T-helper 1 cell treated with Interleukin-12 subunit alpha and Interleukin-12 subunit beta and Interleukin-4 antibody, amounts not matched to agents 30 μg/mL and 1 μg/mL, for 36 hours (primary cell): Measurements from ENCODE around the gene C12orf42.

Experiments used
- H3K27ac Mint-ChIP-seq: one replicate; pipeline ENCODE4 v1.8.0; 2021; ENCODE audit warnings: mild to moderate bottlenecking, mixed read lengths
- H3K27me3 Mint-ChIP-seq: one replicate; pipeline ENCODE4 v1.8.0; 2021; ENCODE audit warnings: low read depth, mixed read lengths
- H3K36me3 Mint-ChIP-seq: one replicate; pipeline ENCODE4 v1.8.0; 2021; ENCODE audit warnings: low read depth, mixed read lengths
- H3K4me1 Mint-ChIP-seq: one replicate; pipeline ENCODE4 v1.8.0; 2021; ENCODE audit warnings: low read depth, mixed read lengths
- H3K4me3 Mint-ChIP-seq: one replicate; pipeline ENCODE4 v1.8.0; 2021; ENCODE audit warnings: mild to moderate bottlenecking, moderate library complexity, mixed read lengths
- H3K9me3 Mint-ChIP-seq: one replicate; pipeline ENCODE4 v1.8.0; 2021; ENCODE audit warnings: mixed read lengths

Gene C12orf42

DNA sequence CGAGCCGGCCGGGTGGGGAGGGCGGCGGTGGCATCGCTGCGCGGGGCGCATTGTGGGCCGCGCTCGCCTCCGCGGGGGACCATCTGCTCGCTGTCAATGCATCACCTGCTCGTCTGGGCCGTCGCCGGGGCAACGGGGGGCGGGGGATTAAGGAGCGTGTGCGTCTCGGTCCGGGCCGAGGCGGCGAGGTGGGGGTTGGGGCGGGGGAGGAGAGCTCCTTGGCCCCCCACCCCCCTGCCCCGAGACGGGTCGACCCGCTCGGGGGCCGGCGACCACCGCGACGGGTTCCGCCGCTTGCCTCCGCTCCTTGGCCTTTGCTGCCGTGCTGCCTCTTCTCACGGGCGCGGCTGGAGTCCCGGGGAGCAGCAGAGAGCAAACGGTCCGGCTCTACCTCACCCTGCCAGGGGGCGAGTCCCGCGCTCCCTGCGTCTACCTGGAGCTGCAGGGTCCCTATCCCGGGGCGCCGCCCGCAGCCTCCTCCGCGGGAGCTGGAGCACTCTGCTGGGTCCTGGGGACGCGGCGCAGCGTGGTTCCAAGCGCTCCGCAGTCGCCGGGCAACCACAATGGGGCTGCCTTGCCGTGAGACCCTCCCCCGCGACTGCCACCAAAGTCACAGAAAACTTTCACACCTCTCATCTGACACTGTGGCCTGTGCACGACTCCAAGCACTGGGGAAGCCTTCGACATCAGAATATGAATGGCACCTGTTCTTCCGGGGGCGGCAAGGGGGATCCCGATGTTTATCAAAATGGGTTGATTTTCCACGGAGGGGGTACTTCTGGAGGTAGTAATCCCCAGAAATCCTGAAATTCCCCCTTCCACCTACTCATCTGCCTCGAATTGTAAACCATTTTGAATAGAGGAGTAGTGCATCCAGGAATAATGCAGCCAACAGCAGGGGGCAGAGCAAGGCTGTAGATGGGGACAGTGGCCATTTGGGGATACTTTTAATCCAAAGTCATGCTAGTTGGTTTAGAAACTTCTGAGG, at the start of gene C12orf42:
TSS of gene C12orf42 (minus strand) at position 500 of the 988 bp plus-strand sequence. CDS start 17,542 bp downstream, outside the sequence.
- Mint-ChIP-seq H3K36me3 (peaks cover 4% of the 10 kb centered on the region), H3K27ac (peak within 1 kb of the TSS; percentile 33), H3K9me3 (peaks cover 7% of the 10 kb centered on the region)

GRCh38 chr12:103542078-103542477, 46.3 kb upstream of the C12orf42 start:
- Mint-ChIP-seq H3K36me3 (no peaks in the 10 kb centered on the region), H3K27ac (no peak overlapping the region), H3K27me3 (peaks cover 4% of the 10 kb centered on the region)

More for the DNA sequence above, at the start of gene C12orf42:
- peak within 1 kb of the TSS; percentile 81 for H3K4me3 Mint-ChIP-seq
- peaks cover 11% of the 10 kb centered on the region for H3K4me1 Mint-ChIP-seq
- H3K27me3 Mint-ChIP-seq: peaks cover 49% of the 10 kb centered on the region

DNA sequence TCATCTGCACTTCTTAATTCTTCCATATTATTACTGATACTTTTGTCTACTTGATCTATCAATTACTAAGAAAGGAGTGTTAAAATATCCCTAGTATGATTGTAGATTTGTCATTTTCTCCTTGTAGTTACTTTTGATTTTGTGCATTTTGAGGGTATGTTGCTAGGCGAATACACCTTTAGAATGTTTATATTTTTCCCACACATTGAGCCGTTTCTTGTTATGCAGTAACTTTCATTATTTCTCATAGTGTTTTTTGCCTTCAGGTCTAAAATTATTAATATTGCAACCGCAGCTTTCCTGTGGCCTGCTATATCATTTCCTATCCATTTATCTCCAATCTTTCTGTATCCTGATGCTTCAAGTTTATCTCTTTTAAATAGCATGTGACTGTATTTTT, 44.6 kb upstream of the C12orf42 start:
- H3K27me3 Mint-ChIP-seq: no peaks in the 10 kb centered on the region
- H3K9me3 Mint-ChIP-seq: no peaks in the 10 kb centered on the region
- no peak overlapping the region for H3K4me3 Mint-ChIP-seq
- peaks cover 1% of the 10 kb centered on the region for H3K4me1 Mint-ChIP-seq
- H3K27ac Mint-ChIP-seq: no peak overlapping the region
- no peaks in the 10 kb centered on the region for H3K36me3 Mint-ChIP-seq

More at GRCh38 chr12:103542078-103542477, 46.3 kb upstream of the C12orf42 start:
- Mint-ChIP-seq H3K9me3 (no peaks in the 10 kb centered on the region), H3K4me3 (no peak overlapping the region), H3K4me1 (peaks cover 1% of the 10 kb centered on the region)

GRCh38 chr12:103538397-103538796, 42.6 kb upstream of the C12orf42 start:
- no peaks in the 10 kb centered on the region for H3K36me3 Mint-ChIP-seq
- no peaks in the 10 kb centered on the region for H3K27me3 Mint-ChIP-seq
- H3K4me3 Mint-ChIP-seq: no peak overlapping the region
- no peaks in the 10 kb centered on the region for H3K9me3 Mint-ChIP-seq
- peaks cover 1% of the 10 kb centered on the region for H3K4me1 Mint-ChIP-seq
- H3K27ac Mint-ChIP-seq: no peak overlapping the region

DNA sequence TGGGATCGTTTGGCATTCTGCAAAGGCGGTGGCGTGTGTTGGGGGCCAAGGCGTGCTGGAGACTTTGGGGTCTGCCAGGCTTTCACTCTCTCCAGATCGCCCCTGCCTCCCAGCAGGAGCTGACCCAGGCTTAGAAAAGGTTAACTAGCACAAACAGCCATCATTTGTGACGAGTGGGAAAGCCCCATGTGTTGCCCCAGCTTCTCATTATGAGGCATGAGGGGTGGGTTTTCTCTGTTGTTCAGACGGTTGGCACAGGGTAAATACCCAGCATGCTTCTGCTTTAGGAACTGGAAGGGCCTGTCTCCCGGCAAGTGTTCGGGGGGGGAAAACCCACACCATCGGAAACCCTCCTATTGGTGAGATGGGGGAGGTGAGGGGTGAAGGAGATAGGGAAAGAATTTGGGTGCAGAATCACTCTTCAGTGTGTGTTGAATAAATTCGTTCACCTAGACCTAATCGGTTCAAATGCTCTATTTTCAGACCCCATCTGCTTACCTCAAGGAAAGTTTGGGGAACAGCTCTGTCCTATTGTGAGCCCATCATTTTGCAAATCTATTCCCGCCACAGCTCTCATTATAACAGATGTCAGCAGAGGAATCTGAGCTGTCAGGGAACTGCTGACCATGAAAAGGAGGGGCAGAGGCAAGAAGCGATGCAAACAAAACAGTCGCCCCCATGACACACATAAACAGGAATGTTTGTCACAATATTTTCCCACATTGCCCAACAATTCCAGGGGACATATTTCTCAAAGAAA, 34.7 kb upstream of the C12orf42 start:
- Mint-ChIP-seq H3K27ac (no peak overlapping the region), H3K36me3 (no peaks in the 10 kb centered on the region), H3K27me3 (peaks cover 5% of the 10 kb centered on the region), H3K4me1 (peaks cover 2% of the 10 kb centered on the region), H3K4me3 (no peak overlapping the region), H3K9me3 (no peaks in the 10 kb centered on the region)

GRCh38 chr12:103529306-103529705, 33.5 kb upstream of the C12orf42 start:
- H3K36me3 Mint-ChIP-seq: no peaks in the 10 kb centered on the region

DNA sequence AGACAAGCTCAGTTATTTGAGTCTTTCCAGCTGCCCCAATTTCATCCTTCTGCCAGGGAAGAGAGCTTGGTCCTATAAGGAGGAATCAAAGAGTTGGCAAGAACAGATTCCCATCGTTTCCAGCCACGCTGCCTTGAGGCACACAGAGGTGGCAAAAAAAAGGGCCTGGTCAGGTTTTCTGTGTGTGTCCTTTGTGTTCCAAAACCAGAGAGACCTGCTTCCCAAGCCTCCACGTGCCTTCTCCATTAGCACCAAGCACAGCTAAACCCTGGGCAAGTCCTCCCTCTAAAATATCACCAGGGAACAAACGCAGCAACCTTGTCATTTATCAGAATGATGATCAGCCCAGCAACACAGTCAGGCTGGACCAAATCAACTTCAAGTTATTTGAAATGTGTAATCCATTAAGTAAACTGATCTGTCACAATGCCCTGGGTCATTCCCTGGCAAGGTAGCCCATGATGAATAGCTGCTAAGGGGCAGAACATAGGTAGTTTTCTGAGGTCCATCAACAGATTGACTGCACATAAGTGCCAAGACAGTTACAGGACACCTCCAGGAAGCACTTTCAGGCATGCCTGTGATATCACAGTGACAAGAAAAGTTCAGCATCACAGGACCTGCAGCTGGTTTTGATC, 28.6 kb upstream of the C12orf42 start:
- H3K27me3 Mint-ChIP-seq: no peaks in the 10 kb centered on the region
- peaks cover 2% of the 10 kb centered on the region for H3K4me1 Mint-ChIP-seq
- no peaks in the 10 kb centered on the region for H3K36me3 Mint-ChIP-seq
- no peak overlapping the region for H3K4me3 Mint-ChIP-seq
- no peak overlapping the region for H3K27ac Mint-ChIP-seq
- H3K9me3 Mint-ChIP-seq: no peaks in the 10 kb centered on the region

More at GRCh38 chr12:103529306-103529705, 33.5 kb upstream of the C12orf42 start:
- no peak overlapping the region for H3K27ac Mint-ChIP-seq
- H3K27me3 Mint-ChIP-seq: peaks cover 5% of the 10 kb centered on the region
- no peaks in the 10 kb centered on the region for H3K9me3 Mint-ChIP-seq
- no peak overlapping the region for H3K4me3 Mint-ChIP-seq
- H3K4me1 Mint-ChIP-seq: peaks cover 2% of the 10 kb centered on the region

DNA sequence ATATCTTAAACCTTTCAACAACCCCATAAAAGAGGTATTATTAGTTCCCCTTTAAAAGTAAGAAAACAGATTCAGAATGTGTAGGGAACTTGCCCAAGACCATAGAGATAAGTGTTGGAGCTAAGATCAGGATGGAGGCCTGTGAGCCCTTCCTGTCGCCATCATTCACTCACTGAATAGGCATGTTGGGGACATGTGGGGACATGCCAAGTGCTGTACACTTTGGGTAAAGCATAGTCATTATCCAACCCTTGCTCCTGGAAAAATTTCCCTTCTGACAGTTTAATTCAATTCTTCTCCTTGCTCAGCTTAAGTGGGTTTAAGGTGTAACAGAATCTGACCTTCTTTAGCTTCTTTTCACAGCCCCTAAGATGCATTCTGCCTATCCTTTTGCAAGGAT, 28.0 kb upstream of the C12orf42 start:
- H3K27ac Mint-ChIP-seq: no peak overlapping the region
- no peaks in the 10 kb centered on the region for H3K9me3 Mint-ChIP-seq
- H3K4me3 Mint-ChIP-seq: no peak overlapping the region
- H3K27me3 Mint-ChIP-seq: peaks cover 4% of the 10 kb centered on the region
- peaks cover 2% of the 10 kb centered on the region for H3K4me1 Mint-ChIP-seq
- no peaks in the 10 kb centered on the region for H3K36me3 Mint-ChIP-seq

GRCh38 chr12:103520686-103521215, 25.0 kb upstream of the C12orf42 start:
- Mint-ChIP-seq H3K36me3 (no peaks in the 10 kb centered on the region), H3K27me3 (peaks cover 5% of the 10 kb centered on the region), H3K4me3 (no peak overlapping the region), H3K27ac (no peak overlapping the region), H3K4me1 (no peaks in the 10 kb centered on the region), H3K9me3 (no peaks in the 10 kb centered on the region)

DNA sequence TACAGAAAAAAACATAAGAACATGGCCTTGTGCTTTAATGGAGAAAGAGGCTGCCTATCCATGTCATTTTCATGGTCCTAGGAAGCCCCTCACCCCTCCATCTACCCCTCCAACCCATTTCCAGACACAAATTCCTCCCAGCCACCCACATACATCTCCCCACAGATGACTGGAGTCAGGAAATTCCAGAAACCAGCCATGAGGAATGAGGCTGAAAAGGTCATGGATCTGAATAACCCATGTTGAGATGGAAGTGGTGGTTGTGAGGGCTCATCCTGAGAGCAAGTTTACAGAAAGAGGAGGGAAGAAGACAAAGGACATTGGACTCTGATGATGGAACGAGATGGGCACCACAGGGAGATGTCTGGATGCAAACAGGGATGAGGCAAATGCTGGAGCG, 23.9 kb upstream of the C12orf42 start:
- H3K4me3 Mint-ChIP-seq: no peak overlapping the region
- peaks cover 9% of the 10 kb centered on the region for H3K27me3 Mint-ChIP-seq
- H3K9me3 Mint-ChIP-seq: no peaks in the 10 kb centered on the region
- H3K4me1 Mint-ChIP-seq: no peaks in the 10 kb centered on the region
- no peak overlapping the region for H3K27ac Mint-ChIP-seq
- no peaks in the 10 kb centered on the region for H3K36me3 Mint-ChIP-seq

DNA sequence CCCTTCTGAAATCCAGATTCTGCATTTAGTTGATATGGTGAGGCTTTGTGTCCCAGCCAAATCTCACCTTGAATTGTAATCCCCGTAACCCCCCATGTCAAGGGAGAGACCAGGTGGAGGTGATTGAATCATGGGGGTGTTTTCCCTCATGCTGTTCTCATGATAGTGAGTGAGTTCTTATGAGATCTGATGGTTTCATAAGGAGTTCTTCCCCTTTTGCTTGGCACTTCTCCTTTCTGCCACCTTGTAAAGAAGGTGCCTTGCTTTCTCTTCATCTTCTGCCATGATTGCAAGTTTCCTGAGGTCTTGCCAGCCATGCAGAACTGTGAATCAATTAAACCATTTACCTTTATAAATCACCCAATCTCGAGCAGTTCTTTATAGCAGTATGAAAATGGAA, 23.1 kb upstream of the C12orf42 start:
- Mint-ChIP-seq H3K4me1 (no peaks in the 10 kb centered on the region), H3K27me3 (peaks cover 9% of the 10 kb centered on the region), H3K36me3 (peaks cover 3% of the 10 kb centered on the region), H3K27ac (no peak overlapping the region), H3K9me3 (peaks cover 4% of the 10 kb centered on the region), H3K4me3 (no peak overlapping the region)

GRCh38 chr12:103517161-103517560, 21.4 kb upstream of the C12orf42 start:
- H3K4me3 Mint-ChIP-seq: no peak overlapping the region
- no peak overlapping the region for H3K27ac Mint-ChIP-seq
- H3K27me3 Mint-ChIP-seq: peaks cover 9% of the 10 kb centered on the region
- H3K4me1 Mint-ChIP-seq: no peaks in the 10 kb centered on the region
- H3K36me3 Mint-ChIP-seq: peaks cover 3% of the 10 kb centered on the region
- peaks cover 6% of the 10 kb centered on the region for H3K9me3 Mint-ChIP-seq

GRCh38 chr12:103515341-103515740, 19.6 kb upstream of the C12orf42 start:
- Mint-ChIP-seq H3K4me3 (no peak overlapping the region), H3K27ac (no peak overlapping the region), H3K4me1 (no peaks in the 10 kb centered on the region), H3K36me3 (peaks cover 3% of the 10 kb centered on the region), H3K27me3 (peaks cover 12% of the 10 kb centered on the region), H3K9me3 (peaks cover 6% of the 10 kb centered on the region)

- Mint-ChIP-seq H3K4me1 (no peaks in the 10 kb centered on the region), H3K9me3 (peaks cover 6% of the 10 kb centered on the region), H3K27ac (no peak overlapping the region), H3K27me3 (peaks cover 9% of the 10 kb centered on the region), H3K36me3 (peaks cover 3% of the 10 kb centered on the region), H3K4me3 (no peak overlapping the region)
Measured at GRCh38 chr12:103513875-103514274, 18.1 kb upstream of the C12orf42 start.
